Measurements from ENCODE around the gene CASP10. TPM values are rescaled to one million over a fixed set of nuclear protein-coding genes. Genes with fewer than 3 reads are reported as not detected.
"Not testable (repeated sequence)": the region's sequence is repeated elsewhere in the genome, so short reads cannot be mapped to it uniquely, and the experiment has no call there.

CASP10 gene
- total and polyA plus RNA-seq, 2 experiments from 2014 or later, result 1.6 to 11.0 TPM

DNA sequence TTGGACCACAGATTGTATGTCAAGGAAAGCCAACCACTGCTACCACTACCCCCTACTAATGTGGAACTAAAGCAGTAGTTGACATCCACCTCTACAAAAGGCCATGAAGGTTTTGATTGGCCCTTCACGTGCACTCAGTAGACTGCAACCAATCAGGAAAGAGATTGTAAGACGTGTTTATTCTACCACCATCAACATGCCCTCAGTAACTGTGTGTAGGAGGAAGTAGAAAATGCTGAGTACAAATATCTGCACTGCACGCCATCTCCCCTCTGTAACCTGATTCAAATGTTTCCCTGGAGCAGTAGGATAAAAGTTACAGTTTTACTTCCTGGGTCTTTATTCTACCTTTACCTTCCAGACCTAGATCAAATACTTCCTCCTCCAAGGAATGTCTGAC is 2.9 kb upstream of the CASP10 start:
- H3K27ac ChIP-seq, result no peak overlapping the region
- 92% methylated on average over 3 of the region's 3 CpGs for WGBS (ENCODE audit: low lambda C conversion rate, missing lambda C conversion rate)
- DNase-seq (ENCODE audit: low spot score), result no peak
- H3K36me3 ChIP-seq (replicated peaks; ENCODE audit: insufficient read depth, low read depth), result no peaks in the 10 kb centered on the region
- H3K4me3 ChIP-seq, result no peak overlapping the region
- H2AFZ ChIP-seq, result no peak overlapping the region
- TF ChIP-seq, protein P1, sequence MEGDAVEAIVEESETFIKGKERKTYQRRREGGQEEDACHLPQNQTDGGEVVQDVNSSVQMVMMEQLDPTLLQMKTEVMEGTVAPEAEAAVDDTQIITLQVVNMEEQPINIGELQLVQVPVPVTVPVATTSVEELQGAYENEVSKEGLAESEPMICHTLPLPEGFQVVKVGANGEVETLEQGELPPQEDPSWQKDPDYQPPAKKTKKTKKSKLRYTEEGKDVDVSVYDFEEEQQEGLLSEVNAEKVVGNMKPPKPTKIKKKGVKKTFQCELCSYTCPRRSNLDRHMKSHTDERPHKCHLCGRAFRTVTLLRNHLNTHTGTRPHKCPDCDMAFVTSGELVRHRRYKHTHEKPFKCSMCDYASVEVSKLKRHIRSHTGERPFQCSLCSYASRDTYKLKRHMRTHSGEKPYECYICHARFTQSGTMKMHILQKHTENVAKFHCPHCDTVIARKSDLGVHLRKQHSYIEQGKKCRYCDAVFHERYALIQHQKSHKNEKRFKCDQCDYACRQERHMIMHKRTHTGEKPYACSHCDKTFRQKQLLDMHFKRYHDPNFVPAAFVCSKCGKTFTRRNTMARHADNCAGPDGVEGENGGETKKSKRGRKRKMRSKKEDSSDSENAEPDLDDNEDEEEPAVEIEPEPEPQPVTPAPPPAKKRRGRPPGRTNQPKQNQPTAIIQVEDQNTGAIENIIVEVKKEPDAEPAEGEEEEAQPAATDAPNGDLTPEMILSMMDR (IDR thresholded peaks at IDR 0.05; ENCODE audit: poor library complexity), result no peak
- H3K79me2 ChIP-seq, result peaks cover 13% of the 10 kb centered on the region
- H3K4me1 ChIP-seq (ENCODE audit: insufficient read depth), result no peaks in the 10 kb centered on the region
- H3K9me3 ChIP-seq (ENCODE audit: low read depth), result no peaks in the 10 kb centered on the region
- H3K9me2 ChIP-seq (replicated peaks; ENCODE audit: insufficient read depth), result no peaks in the 10 kb centered on the region
- no peaks in the 10 kb centered on the region for H4K20me1 ChIP-seq (ENCODE audit: insufficient read depth, poor library complexity, severe bottlenecking)
- no peak overlapping the region for H3K4me2 ChIP-seq
- no peaks in the 10 kb centered on the region for H3K27me3 ChIP-seq

DNA sequence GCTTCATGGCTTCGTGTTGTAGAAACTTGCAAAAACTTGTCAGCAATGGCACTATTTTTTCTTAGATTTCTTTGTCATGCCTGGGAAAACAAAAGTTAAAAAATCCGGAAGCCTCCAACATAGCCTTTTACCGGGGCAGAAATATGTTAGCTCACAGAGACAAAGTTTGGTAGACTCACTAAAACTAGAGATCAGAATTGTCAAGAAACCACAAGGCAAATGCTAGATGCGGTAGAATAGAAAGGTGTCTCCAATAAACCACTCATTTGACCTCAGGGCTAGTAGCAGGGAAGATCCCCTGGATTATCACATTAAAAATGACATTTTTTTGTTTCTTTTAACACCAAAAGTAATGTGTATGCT is 405 bp downstream of the CASP10 start:
- no peaks in the 10 kb centered on the region for H4K20me1 ChIP-seq (ENCODE audit: insufficient read depth, poor library complexity, severe bottlenecking)
- TF ChIP-seq EZH2 (IDR thresholded peaks at IDR 0.05; ENCODE audit: borderline replicate concordance), result no peak
- TF ChIP-seq EZH2phosphoT487 (IDR thresholded peaks at IDR 0.05; ENCODE audit: low read depth, severe bottlenecking, unreplicated experiment), result no peak
- TF ChIP-seq, protein P1 (IDR thresholded peaks at IDR 0.05; ENCODE audit: poor library complexity), result no peak
- H3K36me3 ChIP-seq (replicated peaks; ENCODE audit: insufficient read depth, low read depth), result no peaks in the 10 kb centered on the region
- peak overlapping the region; percentile 68 for H3K4me2 ChIP-seq
- no peak for DNase-seq (ENCODE audit: low spot score)
- WGBS (ENCODE audit: low lambda C conversion rate, missing lambda C conversion rate), result 65% methylated on average over 4 of the region's 4 CpGs
- peaks cover 16% of the 10 kb centered on the region for H3K79me2 ChIP-seq
- H2AFZ ChIP-seq, result peak overlapping the region; percentile 42
- peak overlapping the region; percentile 76 for H3K27ac ChIP-seq
- no peaks in the 10 kb centered on the region for H3K4me1 ChIP-seq (ENCODE audit: insufficient read depth)
- H3K9me2 ChIP-seq (replicated peaks; ENCODE audit: insufficient read depth), result no peaks in the 10 kb centered on the region
- H3K27me3 ChIP-seq, result no peaks in the 10 kb centered on the region
- H3K9me3 ChIP-seq (ENCODE audit: low read depth), result no peaks in the 10 kb centered on the region
- H3K4me3 ChIP-seq, result peak overlapping the region; percentile 11

DNA sequence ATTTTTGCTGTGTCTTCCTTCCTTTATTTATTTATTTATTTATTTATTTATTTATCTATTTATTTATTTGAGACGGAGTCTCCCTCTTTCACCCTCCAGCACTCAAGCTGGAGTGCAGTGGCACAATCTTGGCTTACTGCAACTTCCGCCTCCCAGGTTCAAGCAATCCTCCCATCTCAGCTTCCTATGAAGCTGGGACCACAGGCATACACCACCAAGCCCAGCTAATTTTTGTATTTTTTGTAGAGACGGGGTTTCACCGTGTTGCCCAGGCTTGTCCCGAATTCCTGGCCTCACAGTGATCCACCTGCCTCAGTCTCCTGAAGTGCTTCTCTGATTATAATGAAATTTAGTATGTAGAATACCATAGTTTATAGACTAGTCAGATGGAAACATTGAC is 894 bp downstream of the CASP10 start:
- peaks cover 16% of the 10 kb centered on the region for H3K79me2 ChIP-seq
- peak overlapping the region; percentile 68 for H3K4me2 ChIP-seq
- WGBS (ENCODE audit: low lambda C conversion rate, missing lambda C conversion rate), result 79% methylated on average over 5 of the region's 5 CpGs
- DNase-seq (ENCODE audit: low spot score); H3K36me3 ChIP-seq (replicated peaks; ENCODE audit: insufficient read depth, low read depth); H4K20me1 ChIP-seq (ENCODE audit: insufficient read depth, poor library complexity, severe bottlenecking); H2AFZ ChIP-seq; H3K27ac ChIP-seq; H3K4me1 ChIP-seq (ENCODE audit: insufficient read depth); H3K9me2 ChIP-seq (replicated peaks; ENCODE audit: insufficient read depth); H3K27me3 ChIP-seq; H3K9me3 ChIP-seq (ENCODE audit: low read depth); H3K4me3 ChIP-seq: not testable (repeated sequence)

DNA sequence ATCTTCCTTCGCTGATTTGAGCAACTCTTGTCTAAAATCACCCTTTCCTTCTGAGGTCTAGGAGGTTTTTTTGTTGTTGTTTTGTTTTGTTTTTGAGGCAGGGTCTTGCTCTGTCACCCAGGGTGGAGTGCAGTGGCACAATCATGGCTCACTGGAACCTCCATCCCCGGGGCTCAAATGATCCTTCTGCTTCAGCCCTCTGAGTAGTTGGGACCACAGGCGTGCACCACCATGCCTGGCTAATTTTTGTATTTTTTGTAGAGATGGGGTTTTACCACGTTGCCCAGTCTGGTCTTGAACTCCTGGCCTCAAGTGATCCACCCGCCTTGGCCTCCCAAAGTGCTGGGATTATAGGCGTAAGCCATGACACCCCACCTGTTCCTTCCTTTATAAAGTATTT is 1.3 kb downstream of the CASP10 start:
- Histone ChIP-seq H3K4me2 (peak overlapping the region; percentile 68), H3K79me2 (peaks cover 16% of the 10 kb centered on the region)
- DNase-seq (ENCODE audit: low spot score); H3K9me2 ChIP-seq (replicated peaks; ENCODE audit: insufficient read depth); H3K27me3 ChIP-seq; H4K20me1 ChIP-seq (ENCODE audit: insufficient read depth, poor library complexity, severe bottlenecking); H3K27ac ChIP-seq; H3K4me3 ChIP-seq; H2AFZ ChIP-seq; H3K36me3 ChIP-seq (replicated peaks; ENCODE audit: insufficient read depth, low read depth); H3K4me1 ChIP-seq (ENCODE audit: insufficient read depth); H3K9me3 ChIP-seq (ENCODE audit: low read depth): not testable (repeated sequence)
- WGBS (ENCODE audit: low lambda C conversion rate, missing lambda C conversion rate), result 92% methylated on average over 6 of the region's 6 CpGs

DNA sequence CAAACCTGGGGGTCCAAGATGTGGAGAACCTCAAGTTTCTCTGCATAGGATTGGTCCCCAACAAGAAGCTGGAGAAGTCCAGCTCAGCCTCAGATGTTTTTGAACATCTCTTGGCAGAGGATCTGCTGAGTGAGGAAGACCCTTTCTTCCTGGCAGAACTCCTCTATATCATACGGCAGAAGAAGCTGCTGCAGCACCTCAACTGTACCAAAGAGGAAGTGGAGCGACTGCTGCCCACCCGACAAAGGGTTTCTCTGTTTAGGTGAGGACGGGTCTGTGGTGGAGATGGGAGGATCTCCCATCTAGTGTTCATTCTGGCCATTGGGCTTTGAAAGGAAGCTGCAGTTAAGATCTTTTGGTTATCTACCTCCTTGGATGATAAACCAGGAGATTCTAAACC is 2.9 kb downstream of the CASP10 start:
- no peak overlapping the region for H3K4me2 ChIP-seq
- H3K9me3 ChIP-seq (ENCODE audit: low read depth), result no peaks in the 10 kb centered on the region
- H3K36me3 ChIP-seq (replicated peaks; ENCODE audit: insufficient read depth, low read depth), result no peaks in the 10 kb centered on the region
- no peaks in the 10 kb centered on the region for H3K4me1 ChIP-seq (ENCODE audit: insufficient read depth)
- DNase-seq (ENCODE audit: low spot score), result no peak
- no peak overlapping the region for H3K27ac ChIP-seq
- TF ChIP-seq EZH2phosphoT487 (IDR thresholded peaks at IDR 0.05; ENCODE audit: low read depth, severe bottlenecking, unreplicated experiment), result no peak
- no peak for TF ChIP-seq EZH2 (IDR thresholded peaks at IDR 0.05; ENCODE audit: borderline replicate concordance)
- TF ChIP-seq, protein P1 (IDR thresholded peaks at IDR 0.05; ENCODE audit: poor library complexity), result no peak
- WGBS (ENCODE audit: low lambda C conversion rate, missing lambda C conversion rate), result 93% methylated on average over 4 of the region's 4 CpGs
- H3K79me2 ChIP-seq, result peaks cover 16% of the 10 kb centered on the region
- H3K9me2 ChIP-seq (replicated peaks; ENCODE audit: insufficient read depth), result no peaks in the 10 kb centered on the region
- no peak overlapping the region for H2AFZ ChIP-seq
- H4K20me1 ChIP-seq (ENCODE audit: insufficient read depth, poor library complexity, severe bottlenecking), result no peaks in the 10 kb centered on the region
- no peak overlapping the region for H3K4me3 ChIP-seq
- no peaks in the 10 kb centered on the region for H3K27me3 ChIP-seq
